K562 (cell line): ENCODE results near the gene CCR6. TPM values are rescaled to one million over a fixed set of nuclear protein-coding genes. Genes with fewer than 3 reads are reported as not detected.

Source experiments
- ATAC-seq: fragments of 200-7000 bp; cut with Tn5 transposase; 3 replicates; pipeline ENCODE4 v1.9.1; 2020; ENCODE audit warnings: moderate library complexity
- BruUV-seq: library from RNA; stranded (reverse); fragments of 400-500 nt; replicated peaks from 2 replicates; lab custom pipeline; 2021; lab: Mats Ljungman, UMichigan
- CTCF ChIA-PET: fragments of 300-600 bp; formaldehyde crosslinking; extraction: SDS; loops from one replicate; lab custom pipeline; 2021; ENCODE audit warnings: low intra/inter-chr PET ratio; lab: Yijun Ruan, JAX
- POLR2A ChIA-PET: fragments of 300-600, 350-650 bp; sonication (Branson Sonifier 250); formaldehyde crosslinking; extraction: SDS; loops from one replicate; lab custom pipeline; 2021; ENCODE audit warnings: antibody characterized with exemption, inconsistent platforms; lab: Yijun Ruan, JAX
- DNase-seq, 4 experiments: peaks; one replicate each; pipeline versions ENCODE4 v3.0.0 to v3.0.0-alpha.2; 2011 to 2018; ENCODE audit warnings: low spot score in 3 of 4, mixed read lengths in 3 of 4; ENCODE audit errors: extremely low read depth in 1 of 4
- FAIRE-seq: peaks from 2 replicates; lab custom pipeline; 2011; peaks lifted over from hg19 to GRCh38; lab: Jason Lieb, UNC
- H2AFZ ChIP-seq: 2 replicates; pipeline ENCODE4 v1.6.0; 2011; ENCODE audit warnings: low read depth, low read length, control low read depth, inconsistent platforms
- H3K27ac ChIP-seq: fragments of 200-600 bp; 3 replicates; pipeline ENCODE4 v1.8.0; 2011; ENCODE audit warnings: low read depth, mild to moderate bottlenecking, control low read depth, inconsistent platforms, low read length, moderate library complexity, mixed read lengths; ENCODE audit errors: extremely low read depth
- H3K27me3 ChIP-seq, 2 experiments: fragments of 300-600 bp in 1 of 2; 2 replicates in 1 of 2; 3 replicates in 1 of 2; pipeline versions ENCODE4 v1.6.0 to v1.8.0; 2011; ENCODE audit warnings: inconsistent platforms in 2 of 2, low read length in 2 of 2, mild to moderate bottlenecking in 1 of 2, mixed read lengths in 1 of 2, moderate library complexity in 1 of 2; ENCODE audit not compliant: control insufficient read depth in 2 of 2, insufficient read depth in 2 of 2
- H3K36me3 ChIP-seq: fragments of 300-600 bp; 3 replicates; pipeline ENCODE4 v1.8.0; 2011; ENCODE audit warnings: mild to moderate bottlenecking, low read length, inconsistent platforms; ENCODE audit not compliant: control insufficient read depth, insufficient read depth
- H3K4me1 ChIP-seq, 2 experiments: fragments of 200-600 bp in 1 of 2; replicated peaks in 1 of 2; 2 replicates in 1 of 2; 3 replicates in 1 of 2; pipeline versions ENCODE4 v1.5.1 to v1.8.0; 2011; ENCODE audit warnings: inconsistent platforms in 2 of 2, low read length in 2 of 2, mild to moderate bottlenecking in 1 of 2, mixed read lengths in 1 of 2, moderate library complexity in 1 of 2; ENCODE audit not compliant: control insufficient read depth in 2 of 2, insufficient read depth in 2 of 2
- H3K4me2 ChIP-seq: 2 replicates; pipeline ENCODE4 v1.6.1; 2011; ENCODE audit warnings: low read length, control low read depth, inconsistent platforms, mixed read lengths; ENCODE audit not compliant: insufficient read depth
- H3K4me3 ChIP-seq: fragments of 200-600 bp; sonication (generic), shearing (Covaris generic); 2 replicates; pipeline ENCODE4 v1.5.1; 2016; ENCODE audit warnings: control low read depth, inconsistent platforms
- H3K79me2 ChIP-seq: fragments of 200-600 bp; 3 replicates; pipeline ENCODE4 v1.8.0; 2011; ENCODE audit warnings: low read length, inconsistent platforms; ENCODE audit not compliant: control insufficient read depth, insufficient read depth
- H3K9ac ChIP-seq, 2 experiments: 2 replicates each; pipeline versions ENCODE4 v1.6.0 to v1.6.1; 2011; ENCODE audit warnings: low read depth in 2 of 2, low read length in 2 of 2, control low read depth in 1 of 2, inconsistent platforms in 1 of 2, mild to moderate bottlenecking in 1 of 2, mixed read lengths in 1 of 2; ENCODE audit not compliant: insufficient read depth in 1 of 2
- H3K9me1 ChIP-seq: one replicate; pipeline ENCODE4 v1.6.0; 2011; ENCODE audit warnings: inconsistent platforms, mild to moderate bottlenecking, low read length, moderate library complexity; ENCODE audit not compliant: control insufficient read depth, insufficient read depth
- H3K9me3 ChIP-seq: replicated peaks from 2 replicates; pipeline ENCODE4 v1.5.1; 2011; ENCODE audit warnings: low read depth, low read length, inconsistent platforms; ENCODE audit not compliant: control insufficient read depth, insufficient read depth
- H4K20me1 ChIP-seq: replicated peaks from 2 replicates; pipeline ENCODE4 v1.6.1; 2011; ENCODE audit warnings: low read length, inconsistent platforms, mixed read lengths; ENCODE audit not compliant: control insufficient read depth, insufficient read depth
- AFF4 ChIP-seq: sonication (generic); formaldehyde crosslinking; IDR thresholded peaks from 2 replicates; pipeline ENCODE4 v1.8.0; 2023; ENCODE audit warnings: mild to moderate bottlenecking, missing genetic modification reagents
- HDAC6 ChIP-seq: IDR thresholded peaks from 2 replicates; pipeline ENCODE4 v1.6.1; 2012; ENCODE audit warnings: low read depth, mild to moderate bottlenecking, control low read depth, inconsistent platforms, low read length, moderate library complexity
- KLF13 ChIP-seq: fragments of 450-650 bp; IDR thresholded peaks from 2 replicates; pipeline ENCODE4 v1.6.1; 2016; ENCODE audit warnings: missing genetic modification characterization, low read depth, mild to moderate bottlenecking, missing compliant biosample characterization, moderate library complexity, borderline replicate concordance
- NEUROD1 ChIP-seq: fragments of 150-350 bp; IDR thresholded peaks from 2 replicates; pipeline ENCODE4 v1.6.1; 2014; ENCODE audit warnings: borderline replicate concordance, low read length, low read depth; ENCODE audit not compliant: partially characterized antibody
- SMARCA4 ChIP-seq: fragments of 450-650 bp; IDR thresholded peaks from 2 replicates; pipeline ENCODE4 v1.6.1; 2016
- TFAP4 ChIP-seq: sonication (generic); formaldehyde crosslinking; IDR thresholded peaks from 2 replicates; pipeline ENCODE4 v1.8.0; 2022; ENCODE audit warnings: missing genetic modification reagents, mild to moderate bottlenecking, moderate library complexity, borderline replicate concordance
- ZNF696 ChIP-seq: fragments of 250-450 bp; sonication (Bioruptor Pico); conservative IDR thresholded peaks from 2 replicates; pipeline ENCODE4 v1.4.0; 2020; ENCODE audit warnings: mild to moderate bottlenecking, moderate library complexity
- ZSCAN29 ChIP-seq: fragments of 450-650 bp; IDR thresholded peaks from 2 replicates; pipeline ENCODE4 v1.6.1; 2017
- WGBS: fragments of 100-300 bp; shearing (Covaris generic); methylation state at CpG from one replicate; pipeline ENCODE4 v1.1.6; 2016; ENCODE audit warnings: low coverage, mixed read lengths; ENCODE audit not compliant: insufficient coverage; ENCODE audit errors: missing lambda C conversion rate; 5-methylcytosine and 5-hydroxymethylcytosine counted together
- in situ Hi-C: fragments of 300-500 bp; cut with MboI; formaldehyde crosslinking; loops from 4 replicates; pipeline ENCODE4 v1.15.0; 2018; ENCODE audit warnings: inconsistent platforms, mixed read lengths
- intact Hi-C: fragments of 100-400 bp; cut with micrococcal nuclease; formaldehyde crosslinking; loops from 2 replicates; pipeline ENCODE4 v1.14.2; 2022
- polyA plus RNA-seq, 8 experiments: library from polyadenylated mRNA; depleted of rRNA in 4 of 8; stranded (reverse) in 5 of 8; unstranded in 3 of 8; fragments of >200 nt; fragmentation: Nextera tagmentation in 2 of 8; fragmentation: Illumina TruSeq in 1 of 8; extraction: Ambion mirVana in 2 of 8; extraction: Trizol in 1 of 8; gene quantifications; 2 replicates each; pipeline versions ENCODE4 v1.2.1 to v1.2.3, GENCODE V29; 2011 to 2014; ENCODE audit warnings: inconsistent platforms in 1 of 8, missing spikeins in 1 of 8
- total RNA-seq, 7 experiments: library from RNA; depleted of rRNA in 6 of 7; stranded (reverse); fragments of >200 nt in 6 of 7; fragmentation: Illumina TruSeq in 2 of 7; extraction: Trizol in 2 of 7; gene quantifications; 2 replicates each; pipeline versions ENCODE4 v1.2.1 to v1.2.3, GENCODE V29; 2011 to 2021; ENCODE audit warnings: low replicate concordance in 1 of 7
- TF ChIP-seq, protein P1 (sequence below): fragments of 200-400 bp; formaldehyde crosslinking; IDR thresholded peaks from 2 replicates; pipeline ENCODE4 v1.6.1; 2017; ENCODE audit warnings: mild to moderate bottlenecking, low read depth, low read length, moderate library complexity
- TF ChIP-seq, protein P2 (sequence below): fragments of 450-650 bp; IDR thresholded peaks from 2 replicates; pipeline ENCODE4 v1.6.1; 2016; ENCODE audit warnings: borderline replicate concordance

Gene CCR6
- total and polyA plus RNA-seq, 9 of the 15 experiments (the other 6 are each of a cell fraction or from before 2014, with no cell fraction given): not detected

GRCh38 chr6:167092672-167093339, 30.1 kb upstream of the CCR6 start:
- Histone ChIP-seq H4K20me1 (no peaks in the 10 kb centered on the region), H2AFZ (no peak overlapping the region), H3K9me1 (no peaks in the 10 kb centered on the region), H3K9ac (no peak overlapping the region), H3K4me1 (peaks cover 0 to 9% of the 10 kb centered on the region in 2 experiments; a peak in 1 of 5 replicates), H3K9me3 (no peaks in the 10 kb centered on the region), H3K27ac (no peak overlapping the region), H3K36me3 (no peaks in the 10 kb centered on the region), H3K4me2 (no peak overlapping the region), H3K79me2 (no peaks in the 10 kb centered on the region), H3K4me3 (no peak overlapping the region), H3K27me3 (peaks cover 44 to 77% of the 10 kb centered on the region in 2 experiments)
- ChIA-PET CTCF (no interaction called here), POLR2A (interaction anchor here (0.6 kb wide), 1 partner anchor 136 kb away, joined by 3 read pairs; the partner anchor contains the start of gene RNASET2)
- no TSS peak for BruUV-seq
- intact Hi-C loops: no loop called here
- DNase-seq: no peak
- no peak for ATAC-seq
- no peak for FAIRE-seq
- WGBS: 9% methylated on average over 16 of the region's 16 CpGs
- in situ Hi-C loops: no loop called here
- TF ChIP-seq NEUROD1: no peak
- no peak for TF ChIP-seq KLF13 (tag)
- TF ChIP-seq, protein P1, sequence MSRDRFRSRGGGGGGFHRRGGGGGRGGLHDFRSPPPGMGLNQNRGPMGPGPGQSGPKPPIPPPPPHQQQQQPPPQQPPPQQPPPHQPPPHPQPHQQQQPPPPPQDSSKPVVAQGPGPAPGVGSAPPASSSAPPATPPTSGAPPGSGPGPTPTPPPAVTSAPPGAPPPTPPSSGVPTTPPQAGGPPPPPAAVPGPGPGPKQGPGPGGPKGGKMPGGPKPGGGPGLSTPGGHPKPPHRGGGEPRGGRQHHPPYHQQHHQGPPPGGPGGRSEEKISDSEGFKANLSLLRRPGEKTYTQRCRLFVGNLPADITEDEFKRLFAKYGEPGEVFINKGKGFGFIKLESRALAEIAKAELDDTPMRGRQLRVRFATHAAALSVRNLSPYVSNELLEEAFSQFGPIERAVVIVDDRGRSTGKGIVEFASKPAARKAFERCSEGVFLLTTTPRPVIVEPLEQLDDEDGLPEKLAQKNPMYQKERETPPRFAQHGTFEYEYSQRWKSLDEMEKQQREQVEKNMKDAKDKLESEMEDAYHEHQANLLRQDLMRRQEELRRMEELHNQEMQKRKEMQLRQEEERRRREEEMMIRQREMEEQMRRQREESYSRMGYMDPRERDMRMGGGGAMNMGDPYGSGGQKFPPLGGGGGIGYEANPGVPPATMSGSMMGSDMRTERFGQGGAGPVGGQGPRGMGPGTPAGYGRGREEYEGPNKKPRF: no peak
- no peak for TF ChIP-seq AFF4 (CRISPR knock-in tag)
- no peak for TF ChIP-seq TFAP4
- no peak for TF ChIP-seq HDAC6
- no peak for TF ChIP-seq ZNF696 (CRISPR knock-in tag)
- no peak for TF ChIP-seq SMARCA4
- no peak for TF ChIP-seq ZSCAN29
- TF ChIP-seq, protein P2, sequence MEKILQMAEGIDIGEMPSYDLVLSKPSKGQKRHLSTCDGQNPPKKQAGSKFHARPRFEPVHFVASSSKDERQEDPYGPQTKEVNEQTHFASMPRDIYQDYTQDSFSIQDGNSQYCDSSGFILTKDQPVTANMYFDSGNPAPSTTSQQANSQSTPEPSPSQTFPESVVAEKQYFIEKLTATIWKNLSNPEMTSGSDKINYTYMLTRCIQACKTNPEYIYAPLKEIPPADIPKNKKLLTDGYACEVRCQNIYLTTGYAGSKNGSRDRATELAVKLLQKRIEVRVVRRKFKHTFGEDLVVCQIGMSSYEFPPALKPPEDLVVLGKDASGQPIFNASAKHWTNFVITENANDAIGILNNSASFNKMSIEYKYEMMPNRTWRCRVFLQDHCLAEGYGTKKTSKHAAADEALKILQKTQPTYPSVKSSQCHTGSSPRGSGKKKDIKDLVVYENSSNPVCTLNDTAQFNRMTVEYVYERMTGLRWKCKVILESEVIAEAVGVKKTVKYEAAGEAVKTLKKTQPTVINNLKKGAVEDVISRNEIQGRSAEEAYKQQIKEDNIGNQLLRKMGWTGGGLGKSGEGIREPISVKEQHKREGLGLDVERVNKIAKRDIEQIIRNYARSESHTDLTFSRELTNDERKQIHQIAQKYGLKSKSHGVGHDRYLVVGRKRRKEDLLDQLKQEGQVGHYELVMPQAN: no peak
